ENCODE data around the gene CLASP1.
"Not testable (repeated sequence)": the region's sequence is repeated elsewhere in the genome, so short reads cannot be mapped to it uniquely, and the experiment has no call there.

DNA sequence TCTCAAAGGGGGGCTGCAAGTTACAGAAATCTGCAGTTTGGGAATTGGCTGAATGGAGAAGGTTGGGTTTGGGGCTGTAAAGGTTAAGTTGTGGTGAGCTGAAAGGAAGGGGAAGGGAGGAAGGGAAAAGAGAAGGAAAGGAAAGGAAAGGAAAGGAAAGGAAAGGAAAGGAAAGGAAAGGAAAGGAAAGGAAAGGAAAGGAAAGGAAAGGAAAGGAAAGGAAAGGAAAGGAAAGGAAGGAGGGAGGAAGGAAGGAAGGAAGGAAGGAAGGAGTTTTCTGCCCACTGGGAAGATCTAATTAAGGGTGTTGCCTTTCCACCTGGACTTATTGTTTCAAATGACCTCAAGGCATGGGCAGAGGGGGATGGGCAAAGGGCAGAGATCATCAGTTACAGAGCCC, 348.1 kb downstream of the CLASP1 start:
- TF ChIP-seq, protein P1, sequence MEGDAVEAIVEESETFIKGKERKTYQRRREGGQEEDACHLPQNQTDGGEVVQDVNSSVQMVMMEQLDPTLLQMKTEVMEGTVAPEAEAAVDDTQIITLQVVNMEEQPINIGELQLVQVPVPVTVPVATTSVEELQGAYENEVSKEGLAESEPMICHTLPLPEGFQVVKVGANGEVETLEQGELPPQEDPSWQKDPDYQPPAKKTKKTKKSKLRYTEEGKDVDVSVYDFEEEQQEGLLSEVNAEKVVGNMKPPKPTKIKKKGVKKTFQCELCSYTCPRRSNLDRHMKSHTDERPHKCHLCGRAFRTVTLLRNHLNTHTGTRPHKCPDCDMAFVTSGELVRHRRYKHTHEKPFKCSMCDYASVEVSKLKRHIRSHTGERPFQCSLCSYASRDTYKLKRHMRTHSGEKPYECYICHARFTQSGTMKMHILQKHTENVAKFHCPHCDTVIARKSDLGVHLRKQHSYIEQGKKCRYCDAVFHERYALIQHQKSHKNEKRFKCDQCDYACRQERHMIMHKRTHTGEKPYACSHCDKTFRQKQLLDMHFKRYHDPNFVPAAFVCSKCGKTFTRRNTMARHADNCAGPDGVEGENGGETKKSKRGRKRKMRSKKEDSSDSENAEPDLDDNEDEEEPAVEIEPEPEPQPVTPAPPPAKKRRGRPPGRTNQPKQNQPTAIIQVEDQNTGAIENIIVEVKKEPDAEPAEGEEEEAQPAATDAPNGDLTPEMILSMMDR (IDR thresholded peaks at IDR 0.05; ENCODE audit: extremely low read depth in 1 of 2, insufficient read depth in 1 of 2, low read depth in 1 of 2, low read length in 2 of 2): not testable (repeated sequence)
- TF ChIP-seq EZH2 (IDR thresholded peaks at IDR 0.05; ENCODE audit: borderline replicate concordance, low read depth, low read length, severe bottlenecking); POLR2A (IDR thresholded peaks at IDR 0.05; ENCODE audit: low read depth, low read length); JUN (IDR thresholded peaks at IDR 0.05; ENCODE audit: borderline replicate concordance, insufficient read depth, insufficient read length, low read depth); MYC (IDR thresholded peaks at IDR 0.05; ENCODE audit: low read depth, low read length); POLR2AphosphoS5 (IDR thresholded peaks at IDR 0.05; ENCODE audit: insufficient read depth, low read depth, low read length); FOS (IDR thresholded peaks at IDR 0.05; ENCODE audit: borderline replicate concordance, insufficient read depth, low read length); GATA2 (IDR thresholded peaks at IDR 0.05; ENCODE audit: insufficient read depth, insufficient read length, low read depth, low read length): not testable (repeated sequence)
- TF ChIP-seq, protein P2, sequence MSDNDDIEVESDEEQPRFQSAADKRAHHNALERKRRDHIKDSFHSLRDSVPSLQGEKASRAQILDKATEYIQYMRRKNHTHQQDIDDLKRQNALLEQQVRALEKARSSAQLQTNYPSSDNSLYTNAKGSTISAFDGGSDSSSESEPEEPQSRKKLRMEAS (IDR thresholded peaks at IDR 0.05; ENCODE audit: insufficient read depth, insufficient read length): not testable (repeated sequence)

Measured in endothelial cell of umbilical vein (primary cell).